ENCODE results near the gene SAMD4A.
A peak's percentile ranks its signal among the peaks of the same experiment; 100 is the strongest.

Gene SAMD4A

GRCh38 chr14:54803926-54804537 is 237.1 kb downstream of the SAMD4A start:
- no peak for DNase-seq (ENCODE audit: low read depth in 3 of 3)

DNA sequence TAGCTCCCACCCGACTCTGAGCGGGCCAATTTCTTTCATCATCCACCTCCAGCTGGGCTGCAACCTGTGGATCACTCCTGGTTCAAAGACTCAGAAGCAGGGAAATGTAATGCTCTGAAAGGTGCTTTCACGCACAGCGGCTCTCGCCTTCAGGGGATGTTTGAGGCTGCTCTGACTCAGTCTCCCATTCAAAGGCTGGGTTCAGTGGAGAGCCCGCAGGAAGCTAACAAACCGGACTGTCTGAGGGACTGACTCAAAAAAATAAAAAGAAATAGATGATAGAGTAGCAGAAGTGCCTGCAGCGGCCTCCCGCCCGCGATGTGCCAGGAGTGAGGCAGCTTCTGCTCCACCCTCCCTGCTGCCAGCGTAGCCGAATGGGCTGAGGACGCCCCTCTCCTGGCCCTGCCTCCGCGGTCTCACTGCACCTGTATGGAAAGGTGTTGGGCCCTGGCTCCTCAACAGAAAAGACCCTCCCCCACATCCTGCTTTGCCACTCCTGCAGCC is 237.7 kb downstream of the SAMD4A start:
- DNase-seq (ENCODE audit: low read depth in 3 of 3): no peak

DNA sequence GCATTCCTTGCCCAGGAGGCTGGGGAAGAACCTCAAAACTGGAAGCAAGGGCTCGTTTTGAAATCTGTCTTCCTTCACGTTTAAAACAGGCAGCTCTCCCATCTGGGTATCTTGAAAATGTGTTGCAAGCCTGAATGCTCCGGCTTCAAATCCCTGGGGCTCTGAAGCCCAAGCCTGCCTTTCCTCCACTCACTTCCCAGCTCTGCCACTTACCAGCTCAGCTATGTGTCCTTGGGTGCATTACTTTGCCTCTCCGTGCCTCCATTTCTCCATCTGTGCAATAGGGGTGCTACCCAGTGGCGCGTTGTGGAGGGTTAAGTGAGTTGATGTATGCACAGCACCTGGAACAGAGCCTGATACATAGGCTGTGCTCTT is 238.1 kb downstream of the SAMD4A start:
- no peak for DNase-seq (ENCODE audit: low read depth in 3 of 3)

DNA sequence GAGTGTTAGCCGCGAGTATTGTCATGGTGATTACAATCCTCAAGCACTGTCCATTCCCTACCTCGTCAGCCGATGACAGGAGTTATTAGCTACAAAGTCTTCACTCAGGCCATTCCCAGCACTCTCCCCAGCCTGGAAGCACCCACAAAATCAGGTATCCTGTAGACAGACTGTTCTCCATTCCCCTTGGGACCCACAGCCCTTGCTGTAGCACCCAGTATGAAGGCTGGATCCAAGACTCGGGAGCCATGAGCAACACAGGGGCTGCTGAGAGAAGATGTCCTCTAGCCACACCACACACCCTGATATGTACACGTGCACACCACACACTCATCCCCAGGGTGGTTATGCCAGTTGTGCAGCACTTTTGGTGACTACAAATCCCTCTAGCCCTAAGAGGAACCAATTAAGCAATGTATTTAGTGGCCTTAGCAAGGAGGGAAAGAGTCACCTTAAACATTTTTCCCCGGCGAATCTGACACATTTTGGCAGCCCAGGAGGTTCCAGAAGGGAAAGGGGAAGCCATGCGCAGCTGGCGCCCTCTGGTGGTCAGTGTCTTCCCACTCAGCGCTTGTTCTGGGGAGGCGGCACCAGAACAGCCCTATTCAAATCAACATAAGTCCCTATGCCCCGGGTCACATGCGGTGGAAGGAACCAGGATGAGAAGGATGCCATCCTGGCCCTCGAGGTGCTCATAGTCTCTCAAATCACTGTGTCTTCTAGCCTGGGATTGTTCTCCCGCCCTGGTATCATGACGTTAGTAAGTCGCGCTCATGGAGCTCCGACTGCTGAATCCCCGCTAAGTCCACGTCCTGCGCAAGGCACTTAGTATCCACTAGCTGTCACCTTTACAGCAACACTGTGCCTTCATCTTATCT is 238.8 kb downstream of the SAMD4A start:
- peak; percentile 53 to 65 (median 57) for DNase-seq (ENCODE audit: low read depth in 3 of 3)

DNA sequence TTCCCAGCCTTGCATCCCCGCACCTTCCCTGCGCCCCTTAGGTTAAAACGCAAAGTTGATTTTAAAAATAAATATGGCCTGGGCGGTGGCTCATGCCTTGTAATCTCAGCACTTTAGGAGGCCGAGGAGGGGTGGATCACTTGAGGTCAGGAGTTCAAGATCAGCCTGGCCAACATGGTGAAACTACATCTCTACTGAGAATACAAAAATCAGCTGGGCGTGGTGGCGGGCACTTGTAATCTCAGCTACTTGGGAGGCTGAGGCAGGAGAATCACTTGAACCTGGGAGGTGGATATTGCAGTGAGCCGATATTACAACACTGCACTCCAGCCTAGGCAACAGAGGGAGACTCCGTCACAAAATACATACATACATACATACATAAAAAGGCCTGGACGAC is 239.7 kb downstream of the SAMD4A start:
- no peak for DNase-seq (ENCODE audit: low read depth in 3 of 3)

DNA sequence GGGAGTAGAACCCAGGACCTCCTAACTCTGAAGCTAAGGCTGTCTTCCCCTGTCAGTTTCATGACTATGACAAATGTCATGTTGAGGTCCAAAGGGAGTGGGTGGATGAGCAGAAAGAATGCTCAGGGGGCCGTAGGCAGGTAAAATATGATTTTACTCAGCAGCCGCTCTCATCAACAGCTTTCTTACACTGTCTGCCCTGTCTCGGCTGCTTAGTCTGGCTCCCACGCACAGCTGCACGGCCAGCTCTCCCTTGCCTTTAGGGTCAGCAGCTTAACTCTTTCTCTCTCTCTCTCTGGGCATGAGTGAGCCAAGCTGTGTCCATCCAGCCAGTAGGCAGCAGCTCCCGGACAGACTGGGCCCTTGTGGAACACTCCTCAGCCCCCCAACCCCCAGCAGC is 240.5 kb downstream of the SAMD4A start:
- DNase-seq (ENCODE audit: low read depth in 3 of 3): no peak

DNA sequence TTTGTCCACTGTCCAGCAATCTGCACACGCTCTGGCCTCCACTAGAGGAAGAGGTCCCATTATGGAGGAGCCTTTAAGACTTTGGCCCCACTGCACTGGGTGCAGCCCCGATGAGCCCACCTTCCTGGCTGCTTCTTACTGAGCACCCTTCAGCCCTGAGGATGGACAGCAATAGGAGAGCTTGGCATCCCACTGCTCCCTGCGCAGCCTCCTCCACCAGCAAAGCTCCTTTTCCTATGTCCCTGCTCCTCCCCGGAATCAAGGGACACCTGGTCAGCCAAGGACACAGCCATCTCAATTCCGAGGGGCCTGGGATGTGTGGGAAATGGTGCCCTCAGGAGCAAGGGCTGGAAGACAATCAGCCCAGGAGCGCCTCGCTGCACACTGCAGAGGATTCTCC is 241.0 kb downstream of the SAMD4A start:
- no peak for DNase-seq (ENCODE audit: low read depth in 3 of 3)

- DNase-seq (ENCODE audit: low read depth in 3 of 3): no peak
Measured at GRCh38 chr14:54808326-54809161, 241.6 kb downstream of the SAMD4A start.

- no peak for DNase-seq (ENCODE audit: low read depth in 3 of 3)
Measured at GRCh38 chr14:54809767-54810166, 242.8 kb downstream of the SAMD4A start.

GRCh38 chr14:54812617-54813016 is 245.7 kb downstream of the SAMD4A start:
- DNase-seq (ENCODE audit: low read depth in 3 of 3): no peak

GRCh38 chr14:54813081-54813480 is 246.2 kb downstream of the SAMD4A start:
- no peak for DNase-seq (ENCODE audit: low read depth in 3 of 3)

GRCh38 chr14:54814076-54814475 is 247.1 kb downstream of the SAMD4A start:
- no peak for DNase-seq (ENCODE audit: low read depth in 3 of 3)

DNA sequence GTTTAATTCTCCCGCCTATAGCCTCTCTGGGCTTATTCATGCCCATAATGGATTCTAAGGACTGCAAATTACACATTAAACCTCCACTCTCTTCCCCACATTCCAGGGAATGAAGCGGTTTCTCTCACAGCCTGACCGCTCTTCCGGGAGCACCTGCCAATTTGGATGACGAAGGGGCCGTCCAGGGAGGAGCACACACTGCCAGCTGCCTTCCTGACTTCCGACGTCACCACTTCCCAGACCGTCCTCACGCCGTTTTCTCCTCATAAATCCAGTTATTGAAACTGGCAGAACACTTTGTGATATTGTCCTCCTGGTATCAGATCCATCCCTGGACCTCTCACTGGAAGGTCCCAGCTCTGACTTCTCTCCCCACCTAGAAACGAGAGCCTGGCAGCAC is 248.1 kb downstream of the SAMD4A start:
- DNase-seq (ENCODE audit: low read depth in 3 of 3): no peak

DNA sequence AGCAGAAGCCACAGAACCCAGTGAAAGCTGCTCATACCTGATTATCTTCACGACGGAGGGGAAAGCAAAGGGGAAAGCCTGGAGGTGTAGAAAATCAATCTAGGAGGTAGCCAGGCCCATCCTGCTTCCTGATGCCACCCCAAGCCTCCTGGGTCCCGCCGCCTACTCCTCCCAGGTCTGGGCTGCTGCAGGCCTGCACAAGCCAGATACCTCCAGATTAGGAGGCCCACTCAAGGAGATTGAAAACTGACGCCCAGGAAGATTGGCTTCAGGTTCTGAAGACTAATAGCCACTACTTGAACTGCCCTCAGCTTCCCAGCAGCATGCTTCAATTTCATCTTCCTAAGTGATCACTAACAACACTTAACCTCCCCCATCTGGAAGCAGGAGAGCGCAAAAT is 248.6 kb downstream of the SAMD4A start:
- no peak for DNase-seq (ENCODE audit: low read depth in 3 of 3)

DNA sequence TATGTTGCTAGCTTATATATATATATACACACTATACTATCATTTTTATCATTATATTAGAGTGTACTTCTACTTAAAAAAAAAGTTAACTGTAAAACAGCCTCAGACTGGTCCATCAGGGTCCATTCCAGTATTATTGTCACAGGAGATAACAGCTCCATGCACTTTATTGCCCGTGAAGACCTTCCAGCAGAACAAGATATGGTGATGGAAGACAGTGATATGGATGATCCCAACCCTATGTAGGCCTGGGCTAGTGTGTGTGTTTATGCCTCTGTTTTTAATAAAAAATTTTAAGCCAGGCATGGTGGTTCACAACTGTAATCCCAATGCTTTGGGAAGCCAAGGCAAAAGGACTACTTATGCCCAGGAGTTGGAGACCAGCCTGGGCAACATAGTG is 249.5 kb downstream of the SAMD4A start:
- DNase-seq (ENCODE audit: low read depth in 3 of 3): no peak

DNA sequence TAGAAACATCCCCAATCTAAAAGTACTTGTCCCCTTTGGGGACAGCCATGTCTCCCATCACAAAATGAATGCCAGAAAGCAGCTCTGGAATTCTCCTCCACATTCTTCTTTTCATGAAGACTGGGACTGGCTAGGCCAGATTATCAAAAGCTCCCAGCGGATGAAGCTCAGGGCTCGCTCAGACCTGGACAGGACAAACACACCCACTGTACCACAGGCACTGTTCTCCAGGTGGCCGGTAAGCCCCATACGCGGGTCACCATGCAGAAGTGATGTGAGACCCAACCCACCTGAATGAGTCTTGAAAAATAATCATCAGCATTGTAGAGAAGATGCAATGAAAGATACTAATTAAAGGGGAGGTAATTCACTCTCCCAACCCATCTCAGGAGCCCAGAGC is 250.6 kb downstream of the SAMD4A start:
- DNase-seq (ENCODE audit: low read depth in 3 of 3): no peak

DNA sequence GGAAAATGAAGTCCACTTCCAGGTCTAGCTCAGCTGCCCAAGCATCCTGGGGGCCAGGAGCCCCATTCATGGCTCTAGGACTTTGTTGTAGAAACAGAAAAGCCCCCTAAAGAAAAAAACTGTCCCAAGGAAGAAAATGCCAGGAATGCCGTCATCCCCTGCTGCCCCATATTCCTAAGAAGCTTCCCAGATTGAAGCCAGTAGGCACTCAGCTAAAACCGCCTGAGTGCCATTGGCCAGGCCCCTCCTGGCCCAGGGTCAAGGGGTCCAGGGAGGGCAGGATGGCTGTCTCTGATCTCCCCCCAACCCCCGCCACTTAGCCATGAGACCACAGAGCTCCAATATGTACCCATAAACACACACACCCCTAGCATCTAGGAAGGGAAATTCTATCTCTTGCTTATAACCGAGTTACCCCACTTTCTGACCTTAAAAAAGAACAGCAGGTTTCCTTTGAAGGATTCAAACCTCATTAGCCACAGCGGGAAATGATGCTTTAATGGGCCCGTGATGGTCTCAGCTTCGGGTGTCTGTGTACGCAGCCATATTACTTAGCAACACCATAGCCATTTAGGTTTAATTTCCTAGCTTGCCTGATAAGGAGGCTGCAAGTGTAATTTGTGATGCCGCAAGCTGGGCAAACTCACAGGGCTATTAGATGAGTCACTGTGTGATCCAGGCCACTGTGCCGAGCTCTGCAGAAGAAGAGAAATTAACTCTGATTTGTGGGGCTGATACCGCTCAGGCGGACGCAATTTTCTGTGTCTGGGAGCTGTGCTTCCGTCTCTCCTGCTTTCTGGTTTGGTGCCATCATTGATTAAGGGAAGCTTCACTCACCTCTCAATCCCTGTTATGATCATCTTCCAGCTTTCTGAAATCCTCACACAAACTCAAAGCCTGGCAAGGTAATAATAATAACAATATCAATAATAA is 251.5 kb downstream of the SAMD4A start:
- DNase-seq (ENCODE audit: low read depth in 3 of 3): no peak

GRCh38 chr14:54822685-54823084 is 255.8 kb downstream of the SAMD4A start:
- DNase-seq (ENCODE audit: low read depth in 3 of 3): no peak

DNA sequence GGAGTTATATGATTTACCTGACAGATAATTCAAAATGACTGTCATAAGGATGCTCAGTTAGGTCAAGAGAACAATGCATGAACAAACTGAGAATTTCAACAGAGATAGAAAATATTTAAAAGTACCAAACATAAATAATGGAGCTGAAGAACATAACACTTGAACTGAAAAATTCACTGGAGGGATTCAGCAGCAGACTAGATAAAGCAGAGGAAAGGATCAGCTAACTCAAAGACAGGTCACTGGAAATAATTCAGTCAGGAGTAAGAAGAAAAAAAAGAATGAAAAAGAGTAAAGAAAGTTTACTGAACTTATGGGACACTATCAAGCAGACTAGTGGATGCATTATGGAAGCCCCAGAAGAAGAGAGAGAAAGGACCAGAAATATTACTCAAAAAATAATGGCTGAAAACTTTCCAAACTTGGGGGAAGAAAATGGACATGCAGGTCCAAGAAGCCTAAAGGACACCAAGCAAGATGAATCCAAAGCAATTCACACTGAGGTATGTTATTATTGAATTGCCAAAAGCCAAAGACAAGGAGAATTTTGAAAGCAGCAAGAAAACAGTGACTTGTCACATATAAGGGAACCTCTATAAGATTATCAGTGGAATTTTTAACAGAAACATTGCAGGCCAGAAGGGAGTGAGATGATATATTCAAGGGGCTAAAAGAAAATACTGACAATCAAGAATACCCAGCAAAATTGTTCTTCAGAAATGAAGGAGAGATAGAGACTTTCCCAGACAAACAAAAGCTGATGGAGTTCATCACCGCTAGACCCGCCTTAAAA is 257.0 kb downstream of the SAMD4A start:
- no peak for DNase-seq (ENCODE audit: low read depth in 3 of 3)

- no peak for DNase-seq (ENCODE audit: low read depth in 3 of 3)
Measured at GRCh38 chr14:54828037-54828436, 261.1 kb downstream of the SAMD4A start.

All from stimulated activated CD4-positive, alpha-beta T cell treated with anti-CD3 and anti-CD28 coated beads, TNF-alpha, amount 100 ng/mL, for 4 hours (primary cell).